ENCODE measurements around the gene GALNT15. TPM values are rescaled to one million over a fixed set of nuclear protein-coding genes. Genes with fewer than 3 reads are reported as not detected.

The GALNT15 gene
- total and polyA plus RNA-seq, 5 experiments from 2014 or later, result not detected

GRCh38 chr3:16182183-16182582 lies 7.7 kb downstream of the GALNT15 start:
- no peaks in the 10 kb centered on the region for H3K36me3 Mint-ChIP-seq

GRCh38 chr3:16182612-16183011 lies 8.1 kb downstream of the GALNT15 start:
- no peak overlapping the region for H3K27ac Mint-ChIP-seq
- DNase-seq (peak in 1 of 10 donors; percentile 2), ATAC-seq (no peak)
- no peaks in the 10 kb centered on the region for H3K9me3 Mint-ChIP-seq
- H3K36me3 Mint-ChIP-seq, result no peaks in the 10 kb centered on the region
- peaks cover 5 to 9% (median 6%) of the 10 kb centered on the region in 4 donors for H3K4me1 Mint-ChIP-seq
- peaks cover 2 to 16% (median 8%) of the 10 kb centered on the region in 5 donors for H3K27me3 Mint-ChIP-seq
- POLR2A ChIA-PET, result no interaction called here
- H3K4me3 Mint-ChIP-seq, result no peak overlapping the region

More at GRCh38 chr3:16182183-16182582, 7.7 kb downstream of the GALNT15 start:
- no peak overlapping the region for H3K27ac Mint-ChIP-seq
- peaks cover 5 to 9% (median 6%) of the 10 kb centered on the region in 4 donors for H3K4me1 Mint-ChIP-seq
- ATAC-seq, result no peak
- peaks cover 4 to 21% (median 12%) of the 10 kb centered on the region in 5 donors for H3K27me3 Mint-ChIP-seq
- no peak overlapping the region for H3K4me3 Mint-ChIP-seq
- H3K9me3 Mint-ChIP-seq, result no peaks in the 10 kb centered on the region
- POLR2A ChIA-PET, result no interaction called here
- no peak for DNase-seq

- Mint-ChIP-seq H3K4me1 (peaks cover 3 to 9% (median 4%) of the 10 kb centered on the region in 4 donors), H3K27me3 (peaks cover under 1 to 12% (median 3%) of the 10 kb centered on the region in 5 donors), H3K9me3 (no peaks in the 10 kb centered on the region), H3K4me3 (no peak overlapping the region), H3K27ac (no peak overlapping the region), H3K36me3 (no peaks in the 10 kb centered on the region)
- DNase-seq (no peak), ATAC-seq (no peak)
- POLR2A ChIA-PET, result no interaction called here
These were observed 8.6 kb downstream of the GALNT15 start for GRCh38 chr3:16183082-16183481.

DNA sequence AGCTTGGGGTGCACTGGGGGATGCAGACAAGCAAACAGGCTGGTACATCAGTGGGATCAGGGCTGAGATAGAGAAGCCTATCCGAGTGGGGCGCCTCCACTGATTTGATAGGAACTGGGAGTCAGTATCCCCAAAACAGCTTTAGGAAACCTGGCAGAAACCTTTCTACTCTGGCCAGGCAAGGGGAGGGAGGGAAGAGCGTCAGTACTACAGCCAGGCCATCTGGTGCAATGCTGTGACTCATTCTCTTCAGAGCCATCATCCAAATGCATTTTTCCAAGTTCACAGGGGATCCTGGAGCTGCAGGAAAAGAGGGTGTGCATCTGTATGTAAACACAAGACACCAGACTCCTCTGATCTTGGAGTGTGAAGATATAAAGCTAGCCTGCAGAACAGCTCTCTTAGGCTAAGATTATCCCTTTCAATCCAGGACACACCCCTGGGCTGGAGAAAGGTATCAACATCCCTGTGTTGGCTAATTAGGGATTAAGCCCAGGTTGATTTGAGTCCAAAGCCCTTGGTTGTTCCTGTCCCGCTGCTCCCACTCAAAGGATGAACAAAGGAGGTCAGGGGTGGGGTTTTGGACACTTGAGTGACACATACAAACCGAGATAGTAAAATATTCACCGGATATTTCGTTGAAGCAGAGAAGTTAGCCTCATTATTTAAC lies 9.3 kb downstream of the GALNT15 start:
- no peaks in the 10 kb centered on the region for H3K9me3 Mint-ChIP-seq
- peaks cover 0 to 4% (median under 1%) of the 10 kb centered on the region in 4 donors for H3K4me1 Mint-ChIP-seq
- peaks cover 0 to 6% (median 2%) of the 10 kb centered on the region in 5 donors for H3K27me3 Mint-ChIP-seq
- POLR2A ChIA-PET, result no interaction called here
- ATAC-seq (no peak), DNase-seq (no peak)
- no peak overlapping the region for H3K27ac Mint-ChIP-seq
- H3K4me3 Mint-ChIP-seq, result no peak overlapping the region
- H3K36me3 Mint-ChIP-seq, result no peaks in the 10 kb centered on the region

GRCh38 chr3:16186086-16186485 lies 11.6 kb downstream of the GALNT15 start:
- no peak overlapping the region for H3K27ac Mint-ChIP-seq
- ATAC-seq, result no peak
- no peaks in the 10 kb centered on the region for H3K9me3 Mint-ChIP-seq
- H3K4me3 Mint-ChIP-seq, result no peak overlapping the region
- H3K4me1 Mint-ChIP-seq, result no peaks in the 10 kb centered on the region
- POLR2A ChIA-PET, result no interaction called here
- H3K36me3 Mint-ChIP-seq, result no peaks in the 10 kb centered on the region
- H3K27me3 Mint-ChIP-seq, result no peaks in the 10 kb centered on the region
- DNase-seq, result no peak

DNA sequence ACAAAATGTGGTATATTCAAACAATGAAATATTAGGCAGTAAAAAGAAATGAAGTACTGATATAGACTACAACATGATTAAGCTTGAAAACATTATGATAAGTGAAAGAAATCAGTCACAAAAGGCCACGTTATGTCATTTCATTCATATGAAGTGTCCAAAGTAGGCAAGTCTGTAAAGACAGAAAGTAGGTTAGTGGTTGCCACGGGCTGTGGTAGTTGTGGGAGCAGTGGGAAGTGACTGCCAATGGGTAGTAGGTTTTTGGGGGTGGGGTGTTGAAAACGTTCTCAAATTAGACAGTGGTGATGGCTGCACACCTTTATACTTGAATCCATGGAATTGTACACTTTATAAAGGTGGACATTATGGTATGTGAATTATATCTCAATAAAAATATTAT lies 12.1 kb downstream of the GALNT15 start:
- Mint-ChIP-seq H3K27me3 (no peaks in the 10 kb centered on the region), H3K9me3 (no peaks in the 10 kb centered on the region), H3K27ac (no peak overlapping the region), H3K4me1 (no peaks in the 10 kb centered on the region), H3K4me3 (no peak overlapping the region), H3K36me3 (no peaks in the 10 kb centered on the region)
- POLR2A ChIA-PET, result no interaction called here
- DNase-seq (no peak), ATAC-seq (no peak)

DNA sequence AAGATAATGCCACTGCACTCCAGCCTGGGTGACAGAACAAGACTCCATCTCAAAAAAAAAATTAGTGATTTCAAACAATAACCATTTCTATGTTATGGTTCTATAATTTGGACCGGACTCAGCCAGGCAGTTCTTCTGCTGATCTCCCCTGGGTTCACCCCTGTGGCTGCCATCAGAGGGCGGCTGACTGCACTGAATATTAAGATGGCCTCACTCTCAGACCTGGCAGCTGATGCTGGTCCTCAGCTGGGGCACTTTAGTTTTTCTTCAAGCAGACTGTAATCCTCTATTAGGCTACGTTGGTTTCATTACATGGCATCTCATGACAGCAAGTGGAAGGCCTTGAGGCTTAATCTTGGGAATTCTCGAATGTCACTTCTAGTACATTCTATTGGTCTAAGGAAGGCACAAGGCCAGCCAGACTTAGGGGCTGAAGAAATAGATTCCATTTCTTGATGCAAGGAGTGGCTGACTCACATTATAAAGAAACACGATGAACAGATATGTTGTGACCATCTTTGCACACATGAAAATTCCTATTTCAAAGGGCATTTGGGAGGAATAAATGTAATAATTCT lies 12.8 kb downstream of the GALNT15 start:
- Mint-ChIP-seq H3K9me3 (no peaks in the 10 kb centered on the region), H3K4me1 (no peaks in the 10 kb centered on the region), H3K4me3 (no peak overlapping the region), H3K36me3 (no peaks in the 10 kb centered on the region), H3K27ac (peak overlapping the region in 1 of 10 donors; percentile 63), H3K27me3 (no peaks in the 10 kb centered on the region)
- POLR2A ChIA-PET, result no interaction called here
- ATAC-seq (no peak), DNase-seq (no peak)

DNA sequence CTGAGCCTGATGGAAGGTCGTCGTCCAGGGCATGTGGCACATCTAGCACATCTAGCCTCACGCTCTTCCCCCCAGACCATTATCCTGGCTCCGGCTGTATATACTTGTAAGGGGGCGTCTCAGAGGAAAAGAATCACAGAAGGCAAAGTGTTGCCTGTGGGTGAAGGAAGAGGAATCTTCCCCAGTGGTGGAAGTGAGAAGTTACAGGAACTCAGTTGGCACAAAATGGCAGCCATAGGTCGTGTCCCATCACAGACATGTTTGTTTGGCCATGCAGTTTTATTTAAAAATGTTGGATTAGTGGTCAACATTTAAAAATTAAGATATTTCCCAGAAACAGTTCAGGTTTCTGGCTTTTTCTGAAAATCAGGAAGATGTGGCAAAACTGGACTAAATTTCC lies 13.6 kb downstream of the GALNT15 start:
- ATAC-seq, result no peak
- Mint-ChIP-seq H3K4me1 (no peaks in the 10 kb centered on the region), H3K9me3 (no peaks in the 10 kb centered on the region), H3K27me3 (no peaks in the 10 kb centered on the region), H3K27ac (no peak overlapping the region), H3K36me3 (no peaks in the 10 kb centered on the region), H3K4me3 (no peak overlapping the region)
- POLR2A ChIA-PET, result no interaction called here
- no peak for DNase-seq

DNA sequence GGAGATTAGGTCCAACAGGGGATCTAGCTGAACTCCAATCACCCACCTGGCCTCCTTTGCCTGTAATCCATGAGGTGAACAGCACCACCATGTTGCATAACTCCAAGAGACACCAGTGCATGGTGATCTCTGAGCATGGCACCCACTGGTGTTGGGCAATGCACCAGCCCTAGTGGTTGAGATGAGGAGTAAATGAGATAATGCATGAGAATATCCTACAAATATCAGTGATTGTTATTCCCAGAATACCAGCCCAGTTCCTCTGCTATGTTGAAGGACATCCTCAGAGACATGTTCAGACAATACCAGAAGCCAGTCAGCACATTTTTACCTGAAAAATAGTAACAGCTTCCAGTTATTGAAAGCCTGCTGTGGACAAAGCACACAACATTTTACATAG lies 14.7 kb downstream of the GALNT15 start:
- Mint-ChIP-seq H3K36me3 (no peaks in the 10 kb centered on the region), H3K27me3 (no peaks in the 10 kb centered on the region), H3K27ac (no peak overlapping the region), H3K9me3 (no peaks in the 10 kb centered on the region), H3K4me1 (no peaks in the 10 kb centered on the region), H3K4me3 (no peak overlapping the region)
- no peak for ATAC-seq
- DNase-seq, result no peak
- POLR2A ChIA-PET, result no interaction called here

GRCh38 chr3:16190704-16191103 lies 16.2 kb downstream of the GALNT15 start:
- Mint-ChIP-seq H3K4me3 (no peak overlapping the region), H3K27me3 (no peaks in the 10 kb centered on the region), H3K27ac (no peak overlapping the region), H3K36me3 (no peaks in the 10 kb centered on the region), H3K4me1 (no peaks in the 10 kb centered on the region), H3K9me3 (no peaks in the 10 kb centered on the region)
- ATAC-seq, result no peak
- POLR2A ChIA-PET, result no interaction called here
- no peak for DNase-seq

GRCh38 chr3:16191591-16191990 lies 17.1 kb downstream of the GALNT15 start:
- Mint-ChIP-seq H3K9me3 (no peaks in the 10 kb centered on the region), H3K4me3 (no peak overlapping the region), H3K36me3 (no peaks in the 10 kb centered on the region), H3K4me1 (no peaks in the 10 kb centered on the region), H3K27ac (no peak overlapping the region), H3K27me3 (no peaks in the 10 kb centered on the region)
- POLR2A ChIA-PET, result no interaction called here
- no peak for DNase-seq
- ATAC-seq, result no peak

DNA sequence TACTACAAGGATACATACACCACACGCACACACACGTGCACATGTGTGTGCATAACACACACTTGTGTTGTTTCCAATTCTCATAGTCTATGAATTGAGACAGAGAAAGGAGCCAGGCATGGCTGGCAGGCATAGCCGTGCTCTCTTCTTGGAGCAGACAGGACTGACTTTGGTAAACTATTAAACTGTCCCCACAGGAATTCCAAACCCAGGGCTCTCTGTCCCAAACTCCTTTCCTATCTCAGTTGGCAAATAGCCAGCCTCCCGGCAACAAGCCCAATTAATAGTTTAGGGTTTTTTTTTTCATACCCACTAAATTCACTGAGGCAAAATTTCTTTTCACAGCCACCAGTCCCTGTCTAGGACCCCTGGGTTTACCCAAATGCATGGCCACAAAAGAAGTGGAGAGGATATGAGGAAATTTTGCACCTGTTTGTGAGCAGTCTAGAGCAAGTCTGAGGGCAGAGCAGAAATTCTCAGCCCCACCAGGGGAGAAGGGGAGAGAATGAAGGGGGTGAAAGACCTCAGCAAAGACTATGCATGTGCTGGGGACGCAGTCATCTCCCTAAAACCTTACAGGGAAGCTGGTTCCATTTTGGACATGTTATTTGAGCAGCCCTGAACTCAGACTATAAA lies 17.8 kb downstream of the GALNT15 start:
- H3K4me3 Mint-ChIP-seq, result no peak overlapping the region
- H3K36me3 Mint-ChIP-seq, result no peaks in the 10 kb centered on the region
- POLR2A ChIA-PET, result no interaction called here
- ATAC-seq (no peak), DNase-seq (no peak)
- H3K9me3 Mint-ChIP-seq, result no peaks in the 10 kb centered on the region
- H3K27me3 Mint-ChIP-seq, result no peaks in the 10 kb centered on the region
- H3K4me1 Mint-ChIP-seq, result no peaks in the 10 kb centered on the region
- H3K27ac Mint-ChIP-seq, result peak overlapping the region in 1 of 10 donors; percentile 71

- POLR2A ChIA-PET, result no interaction called here
- Mint-ChIP-seq H3K27me3 (peaks cover 0 to 10% (median 3%) of the 10 kb centered on the region in 5 donors), H3K27ac (no peak overlapping the region), H3K36me3 (no peaks in the 10 kb centered on the region), H3K4me1 (no peaks in the 10 kb centered on the region), H3K9me3 (no peaks in the 10 kb centered on the region), H3K4me3 (no peak overlapping the region)
- DNase-seq, result no peak
- no peak for ATAC-seq
These were observed 23.9 kb downstream of the GALNT15 start for GRCh38 chr3:16198427-16198826.

Data from naive thymus-derived CD8-positive, alpha-beta T cell (primary cell).